ENCODE data around the gene MKX.
A peak's percentile ranks its signal among the peaks of the same experiment; 100 is the strongest.

Gene MKX, protein sequence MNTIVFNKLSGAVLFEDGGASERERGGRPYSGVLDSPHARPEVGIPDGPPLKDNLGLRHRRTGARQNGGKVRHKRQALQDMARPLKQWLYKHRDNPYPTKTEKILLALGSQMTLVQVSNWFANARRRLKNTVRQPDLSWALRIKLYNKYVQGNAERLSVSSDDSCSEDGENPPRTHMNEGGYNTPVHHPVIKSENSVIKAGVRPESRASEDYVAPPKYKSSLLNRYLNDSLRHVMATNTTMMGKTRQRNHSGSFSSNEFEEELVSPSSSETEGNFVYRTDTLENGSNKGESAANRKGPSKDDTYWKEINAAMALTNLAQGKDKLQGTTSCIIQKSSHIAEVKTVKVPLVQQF

DNA sequence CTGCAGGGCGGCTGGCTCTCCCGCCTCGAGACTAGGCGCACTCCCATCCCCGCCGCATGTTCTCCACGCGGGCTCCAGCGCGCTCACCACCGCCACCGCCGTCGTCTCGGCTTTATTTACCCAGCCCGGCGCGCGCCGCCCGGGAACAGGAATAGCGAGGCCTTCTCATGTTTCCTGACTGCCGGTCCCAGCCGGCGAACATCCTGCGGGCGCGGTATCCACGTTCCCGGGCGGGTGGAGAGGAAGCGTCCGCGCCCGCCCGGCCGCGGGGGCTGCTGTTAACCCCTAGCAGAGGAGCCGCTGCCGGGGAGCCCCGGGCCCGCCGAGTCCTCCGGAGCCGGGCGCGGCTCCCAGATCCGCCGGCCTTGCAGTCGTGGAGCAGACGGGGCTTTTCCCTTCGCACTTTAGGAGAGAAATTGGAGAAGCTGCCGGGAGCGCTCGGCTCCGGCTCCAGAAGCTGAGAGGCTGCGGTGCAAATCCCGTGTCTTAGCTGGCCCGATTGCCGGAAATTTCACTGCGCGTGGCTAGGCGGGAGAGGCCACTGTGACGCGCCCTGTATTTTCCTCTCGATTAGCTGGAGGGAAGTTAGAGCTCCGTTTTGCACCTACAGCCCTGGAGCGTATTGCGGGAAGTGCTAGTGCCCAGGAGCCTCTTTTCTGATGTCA lies at the start of gene MKX:
Gene MKX (minus strand): TSS at position 88 of the 665 bp plus-strand sequence. CDS start 2,404 bp downstream, outside the sequence.
- DNase-seq, result peak; percentile 50

- no peak for DNase-seq
Measured at GRCh38 chr10:27794157-27794556, 48.5 kb upstream of the MKX start.

DNA sequence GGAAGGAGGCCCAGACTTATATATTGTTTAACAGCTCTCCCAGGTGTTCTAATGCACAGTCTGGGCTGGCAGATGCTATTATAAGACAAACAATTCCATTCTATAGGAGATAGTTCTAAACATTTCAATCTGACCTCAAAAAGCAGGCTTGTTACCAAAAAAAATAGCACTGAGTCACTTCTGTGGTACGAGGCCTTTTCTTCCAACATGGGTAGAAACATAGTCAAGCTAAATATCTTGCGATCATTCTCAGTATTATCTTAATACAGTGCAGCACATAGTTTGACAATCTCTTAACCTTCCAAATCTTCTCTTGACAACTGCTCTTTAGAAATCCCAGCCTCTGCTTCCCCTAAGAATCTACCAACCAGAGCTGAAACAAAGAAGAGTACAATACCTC lies 46.6 kb upstream of the MKX start:
- no peak for DNase-seq

DNA sequence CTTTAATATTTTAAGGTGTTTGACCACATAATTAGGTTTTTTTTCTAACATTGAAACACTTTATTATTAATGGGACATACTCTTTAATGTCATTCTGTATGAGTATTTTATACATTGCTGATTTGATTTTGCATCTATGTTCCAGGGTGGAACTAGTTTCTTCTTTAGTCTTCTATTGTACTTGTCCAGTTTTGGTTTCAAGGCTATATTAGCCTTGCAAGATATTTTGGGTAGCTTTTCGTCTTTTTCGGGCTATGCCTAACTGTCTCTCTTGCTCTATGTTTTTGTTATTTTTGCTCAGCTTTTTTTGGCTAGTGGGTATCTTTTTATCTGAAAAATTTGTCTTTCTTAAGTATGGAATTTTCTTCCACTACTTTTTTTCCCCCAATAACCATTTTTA lies 38.7 kb upstream of the MKX start:
- DNase-seq, result no peak

- peak; percentile 24 for DNase-seq
Measured at GRCh38 chr10:27783660-27784059, 38.0 kb upstream of the MKX start.

GRCh38 chr10:27779462-27780015 lies 33.9 kb upstream of the MKX start:
- DNase-seq, result no peak

GRCh38 chr10:27774831-27775230 lies 29.2 kb upstream of the MKX start:
- DNase-seq, result no peak

GRCh38 chr10:27771231-27771630 lies 25.6 kb upstream of the MKX start:
- DNase-seq, result no peak

- DNase-seq, result no peak
Measured at GRCh38 chr10:27770181-27770580, 24.6 kb upstream of the MKX start.

DNA sequence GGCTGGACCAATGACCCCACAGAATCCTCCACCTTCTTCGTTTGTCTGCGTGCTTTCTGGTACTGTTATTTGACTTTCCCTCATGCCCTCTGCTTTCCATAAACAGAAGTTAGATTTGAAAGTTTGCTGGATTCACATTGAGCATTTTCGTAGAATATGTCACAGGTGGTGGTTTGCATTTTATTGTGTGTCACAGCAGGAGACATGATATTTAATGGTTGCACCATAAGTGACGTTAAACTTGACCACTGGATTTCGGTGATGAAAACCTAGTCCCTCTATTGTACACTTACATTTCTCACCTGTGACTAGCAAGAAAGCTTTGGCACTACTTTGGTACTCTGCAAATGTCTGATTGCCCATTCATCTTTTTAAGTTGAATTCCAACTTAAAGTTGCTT lies 15.2 kb upstream of the MKX start:
- DNase-seq, result no peak

DNA sequence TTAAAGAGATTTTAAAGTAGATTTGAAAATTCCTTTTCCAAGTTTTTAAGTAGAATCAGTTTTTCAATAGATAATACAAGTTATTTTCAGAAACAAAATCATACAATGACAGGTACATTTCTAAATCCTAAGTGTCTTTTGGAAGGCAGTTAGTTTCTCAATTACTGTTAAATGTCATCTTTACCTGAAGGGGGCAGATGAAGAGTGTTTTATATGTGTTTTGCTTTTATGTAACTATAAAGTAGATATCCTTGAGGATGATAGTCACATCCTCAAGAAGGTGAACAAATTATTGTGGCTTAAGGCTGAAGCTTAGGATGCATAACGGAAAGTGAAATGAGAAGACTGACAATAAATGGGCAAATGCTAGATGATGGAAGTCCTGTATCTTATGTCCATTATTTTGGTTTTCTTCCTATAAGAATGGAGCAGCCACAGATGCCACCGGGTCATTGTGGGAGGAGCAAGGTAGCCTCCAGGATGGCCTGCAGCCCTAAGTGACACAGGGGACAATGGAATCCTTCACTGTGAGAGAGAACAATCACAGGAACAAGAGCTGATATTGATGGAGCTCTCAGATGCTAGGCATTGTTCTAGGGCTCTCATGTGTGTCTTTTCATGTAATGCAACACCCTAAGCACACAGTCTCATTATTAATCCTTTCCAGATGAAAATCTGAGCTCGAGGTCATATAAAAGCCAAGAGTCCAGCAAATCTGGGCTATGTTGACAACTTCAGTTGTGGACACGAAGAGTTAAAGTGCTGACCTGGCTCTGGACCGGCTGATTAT lies 14.1 kb upstream of the MKX start:
- no peak for DNase-seq

GRCh38 chr10:27752673-27753237 lies 7.1 kb upstream of the MKX start:
- no peak for DNase-seq

GRCh38 chr10:27748601-27749000 lies 3.0 kb upstream of the MKX start:
- no peak for DNase-seq

- DNase-seq, result no peak
Measured at GRCh38 chr10:27747096-27747451, 1.5 kb upstream of the MKX start.

- DNase-seq, result peak; percentile 15
Measured at GRCh38 chr10:27746397-27747095, 927 bp upstream of the MKX start.

DNA sequence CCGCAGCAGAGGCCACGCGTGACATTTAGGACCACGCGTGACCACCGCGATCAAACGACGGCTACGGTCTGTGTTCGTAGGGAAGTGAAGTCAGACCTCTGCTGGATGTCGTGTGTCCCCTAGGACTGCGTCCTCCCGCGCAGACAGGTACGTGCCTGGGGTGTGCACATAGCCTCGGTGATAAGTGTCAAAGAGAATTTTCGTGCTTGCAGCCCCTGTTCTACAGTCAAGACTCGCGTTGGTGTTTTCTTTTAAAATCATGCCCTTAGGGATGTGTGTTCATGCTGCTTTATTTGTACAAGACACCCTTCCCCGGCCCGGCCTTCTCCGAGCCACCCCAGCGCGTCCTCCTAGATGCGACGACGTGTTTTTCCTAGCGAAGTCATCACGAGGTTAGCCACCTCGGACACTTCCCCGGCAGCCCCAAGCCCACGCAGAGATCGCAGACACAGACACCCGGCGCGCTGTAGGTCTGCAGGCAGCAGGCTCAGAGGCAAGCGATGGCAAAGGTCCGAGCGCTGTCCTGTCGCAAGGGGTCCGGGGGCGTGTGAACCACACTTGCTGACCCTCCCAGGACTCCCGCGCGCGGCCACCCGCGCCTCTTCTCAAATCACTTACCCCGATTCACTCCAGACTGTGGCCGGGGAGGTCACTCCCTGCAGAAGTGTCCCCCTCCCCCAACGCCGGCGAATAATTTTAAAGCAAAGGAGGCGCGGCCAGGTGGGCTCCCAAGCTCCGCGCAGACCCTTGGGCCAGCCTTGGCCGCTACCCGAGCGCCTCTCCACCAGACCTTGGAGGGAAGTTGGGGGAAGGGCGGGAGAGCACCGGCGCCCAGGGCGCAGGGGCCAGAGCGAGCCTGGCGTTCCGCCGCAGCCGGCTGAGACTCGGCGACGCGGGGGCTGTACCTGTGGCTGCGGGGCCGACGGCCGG lies 552 bp downstream of the MKX start:
- peak; percentile 27 for DNase-seq

- DNase-seq, result peak; percentile 38
Measured at GRCh38 chr10:27743877-27744801, 1.5 kb downstream of the MKX start.

DNA sequence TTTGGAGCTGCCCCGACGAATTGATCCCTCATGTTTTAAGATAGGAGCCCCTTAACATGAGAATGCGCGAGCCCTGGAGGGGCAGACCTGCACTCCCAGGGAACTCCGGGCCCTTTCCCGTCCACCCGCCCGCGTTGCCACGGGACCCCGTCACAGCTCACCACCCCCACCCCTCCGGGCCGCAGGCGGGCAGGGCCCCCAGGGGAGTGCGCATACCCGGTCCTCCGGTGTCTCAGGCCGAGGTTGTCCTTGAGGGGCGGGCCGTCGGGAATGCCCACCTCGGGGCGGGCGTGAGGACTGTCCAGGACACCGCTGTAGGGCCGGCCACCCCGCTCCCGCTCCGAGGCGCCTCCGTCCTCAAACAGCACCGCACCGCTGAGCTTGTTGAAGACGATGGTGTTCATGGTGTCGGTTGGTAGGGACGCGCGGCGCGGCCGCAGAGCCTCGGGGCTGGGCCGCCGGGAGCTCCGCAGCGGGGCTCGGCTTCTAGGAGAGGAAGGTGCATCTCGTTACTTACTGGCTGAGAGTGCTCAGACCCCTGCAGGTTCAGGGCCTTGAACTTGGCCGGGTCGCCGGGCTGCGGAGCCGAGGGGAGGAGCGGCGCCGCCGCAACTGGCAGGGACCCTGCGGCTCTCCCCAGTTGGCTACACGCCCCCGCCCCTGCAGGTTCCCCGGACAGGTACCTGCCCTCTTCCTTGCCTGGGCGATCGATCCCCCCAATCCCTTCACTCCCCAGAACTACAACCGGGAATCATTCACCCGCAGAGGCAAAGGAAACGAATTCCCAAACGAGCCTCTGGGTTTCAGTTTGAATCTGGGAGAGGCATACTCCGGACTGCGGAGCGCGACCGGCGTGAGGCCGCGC lies 2.4 kb downstream of the MKX start:
- DNase-seq, result peak; percentile 47
